Liver (tissue), 9 donors: ENCODE results near the gene KLF15. TPM values are rescaled to one million over a fixed set of nuclear protein-coding genes. Genes with fewer than 3 reads are reported as not detected.

Experiments
- DNase-seq: peaks from one replicate; pipeline ENCODE4 v3.0.0-alpha.2; 2017; ENCODE audit warnings: low spot score
- H3K27ac ChIP-seq, 2 donors: one replicate each; pipeline ENCODE4 v1.7.0; 2013; ENCODE audit warnings: inconsistent platforms in 2 of 2, low read length in 2 of 2, control low read depth in 1 of 2, low read depth in 1 of 2, mild to moderate bottlenecking in 1 of 2
- H3K27me3 ChIP-seq, 4 donors: one replicate each; pipeline versions ENCODE4 v1.6.1 to v1.7.0; 2013; ENCODE audit warnings: low read length in 3 of 4, inconsistent platforms in 1 of 4, mild to moderate bottlenecking in 1 of 4, moderate library complexity in 1 of 4; ENCODE audit not compliant: control insufficient read depth in 4 of 4, insufficient read depth in 4 of 4
- H3K36me3 ChIP-seq, 4 donors: one replicate each; pipeline versions ENCODE4 v1.6.1 to v1.7.0; 2013; ENCODE audit warnings: low read length in 3 of 4, mild to moderate bottlenecking in 3 of 4, low read depth in 1 of 4, moderate library complexity in 1 of 4; ENCODE audit not compliant: control insufficient read depth in 4 of 4, insufficient read depth in 3 of 4
- H3K4me1 ChIP-seq, 4 donors: one replicate each; pipeline versions ENCODE4 v1.6.1 to v1.7.0; 2013; ENCODE audit warnings: low read length in 3 of 4, mild to moderate bottlenecking in 3 of 4, moderate library complexity in 1 of 4; ENCODE audit not compliant: control insufficient read depth in 4 of 4, insufficient read depth in 4 of 4
- H3K4me3 ChIP-seq, 3 donors: one replicate each; pipeline versions ENCODE4 v1.6.1 to v1.7.0; 2013; ENCODE audit warnings: low read length in 3 of 3, control low read depth in 1 of 3, low read depth in 1 of 3, mild to moderate bottlenecking in 1 of 3
- H3K9ac ChIP-seq, 2 donors: one replicate each; pipeline ENCODE4 v1.7.0; 2013; ENCODE audit warnings: low read length in 2 of 2, mild to moderate bottlenecking in 2 of 2, moderate library complexity in 2 of 2, control low read depth in 1 of 2, low read depth in 1 of 2
- H3K9me3 ChIP-seq, 4 donors: one replicate each; pipeline versions ENCODE4 v1.6.1 to v1.7.0; 2013; ENCODE audit warnings: low read length in 3 of 4; ENCODE audit not compliant: control insufficient read depth in 4 of 4
- EGR1 ChIP-seq, 2 donors: IDR thresholded peaks; 2 replicates each; pipeline ENCODE4 v1.6.1; 2016 to 2018; ENCODE audit warnings: antibody characterized with exemption in 2 of 2, low read depth in 2 of 2
- HNF4A ChIP-seq, 2 donors: conservative IDR thresholded peaks; 2 replicates each; pipeline ENCODE4 v1.6.1; 2016; ENCODE audit warnings: antibody characterized with exemption in 2 of 2, mild to moderate bottlenecking in 2 of 2
- RAD21 ChIP-seq, 2 donors: IDR thresholded peaks; 2 replicates each; pipeline ENCODE4 v1.6.1; 2016; ENCODE audit warnings: antibody characterized with exemption in 2 of 2, mild to moderate bottlenecking in 2 of 2
- RXRA ChIP-seq, 2 donors: IDR thresholded peaks; 2 replicates each; pipeline ENCODE4 v1.6.1; 2017 to 2018; ENCODE audit warnings: antibody characterized with exemption in 2 of 2, mild to moderate bottlenecking in 1 of 2
- SP1 ChIP-seq: IDR thresholded peaks from 2 replicates; pipeline ENCODE4 v1.6.1; 2018; ENCODE audit warnings: antibody characterized with exemption, mild to moderate bottlenecking
- TAF1 ChIP-seq: conservative IDR thresholded peaks from 2 replicates; pipeline ENCODE4 v1.6.1; 2016; ENCODE audit warnings: antibody characterized with exemption, mild to moderate bottlenecking
- YY1 ChIP-seq: IDR thresholded peaks from 2 replicates; pipeline ENCODE4 v1.6.1; 2016; ENCODE audit warnings: antibody characterized with exemption, mild to moderate bottlenecking
- whole genome bisulfite sequencing: extraction: QIAGEN DNeasy Blood & Tissue Kit; methylation state at CpG from one replicate; pipeline ENCODE4 v1.1.7; 2013; 5-methylcytosine and 5-hydroxymethylcytosine counted together
- polyA plus RNA-seq, 2 donors: library from polyadenylated mRNA; stranded (reverse) in 1 of 2; unstranded in 1 of 2; fragments of 200-250 nt in 1 of 2; fragments of >200 nt in 1 of 2; fragmentation: Nextera tagmentation in 1 of 2; extraction: Ambion mirVana in 1 of 2; gene quantifications; one replicate each; pipeline versions ENCODE4 v1.2.1 to v1.2.3, GENCODE V29; 2013 to 2015
- total RNA-seq, 2 donors: library from RNA; depleted of rRNA; stranded (reverse); fragments of >200 nt; gene quantifications; one replicate each; pipeline ENCODE4 v1.2.3, GENCODE V29; 2014
- TF ChIP-seq, protein P1 (sequence below): IDR thresholded peaks from 2 replicates; pipeline ENCODE4 v1.6.1; 2016; ENCODE audit warnings: antibody characterized with exemption
- TF ChIP-seq, protein P2 (sequence below): fragments of 150-350 bp; IDR thresholded peaks from 2 replicates; pipeline ENCODE4 v1.5.1; 2017; ENCODE audit warnings: improper control_type of control experiment, low read depth, low read length; ENCODE audit not compliant: missing input control
- TF ChIP-seq, protein P3 (sequence below): IDR thresholded peaks from 2 replicates; pipeline ENCODE4 v1.6.1; 2016; ENCODE audit warnings: antibody characterized with exemption
- TF ChIP-seq, protein P4 (sequence below): IDR thresholded peaks from 2 replicates; pipeline ENCODE4 v1.6.1; 2016; ENCODE audit warnings: antibody characterized with exemption
- donor health status: healthy.
- donor health status: healthy.
- donor health status: healthy.
- donor health status: healthy.
- donor health status: healthy.

Gene KLF15
- total and polyA plus RNA-seq, 4 donors, result 21.4 to 103 (median 49.3) TPM

DNA sequence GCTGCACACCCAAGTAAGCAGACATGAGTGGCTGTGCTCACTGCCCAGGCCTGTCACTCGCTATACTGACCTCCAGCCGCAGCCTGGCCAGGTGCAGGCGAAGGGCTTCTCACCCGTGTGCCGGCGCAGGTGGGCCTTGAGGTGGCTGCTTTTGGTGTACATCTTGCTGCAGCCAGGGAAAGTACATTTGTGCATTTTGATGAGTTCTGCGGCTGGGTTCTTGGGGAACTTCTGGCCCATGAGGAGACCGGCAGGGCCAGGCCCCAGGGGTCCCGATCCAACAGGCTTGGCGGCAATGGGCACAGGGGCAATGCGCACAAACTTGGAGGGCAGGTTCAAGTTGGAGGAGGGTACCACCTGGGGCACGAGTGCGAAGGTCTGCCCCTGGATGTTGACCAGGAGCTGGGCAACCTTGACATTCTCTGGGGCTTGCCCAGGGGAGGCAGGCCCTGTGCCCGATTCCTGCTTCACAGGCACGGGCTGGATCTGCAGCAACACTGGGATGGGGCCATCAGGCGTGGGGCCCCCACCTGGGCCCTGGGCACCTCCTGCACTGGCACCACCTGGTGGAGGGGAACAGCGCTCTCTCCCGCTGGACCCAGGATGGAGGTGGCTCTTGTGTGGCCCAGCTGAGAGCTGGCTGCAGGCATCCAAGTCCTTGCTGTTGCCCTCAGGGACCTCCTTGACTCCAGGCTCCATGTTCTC is 5.3 kb downstream of the KLF15 start:
- H3K36me3 ChIP-seq, result peaks cover 0 to 12% (median 4%) of the 10 kb centered on the region in 4 donors

DNA sequence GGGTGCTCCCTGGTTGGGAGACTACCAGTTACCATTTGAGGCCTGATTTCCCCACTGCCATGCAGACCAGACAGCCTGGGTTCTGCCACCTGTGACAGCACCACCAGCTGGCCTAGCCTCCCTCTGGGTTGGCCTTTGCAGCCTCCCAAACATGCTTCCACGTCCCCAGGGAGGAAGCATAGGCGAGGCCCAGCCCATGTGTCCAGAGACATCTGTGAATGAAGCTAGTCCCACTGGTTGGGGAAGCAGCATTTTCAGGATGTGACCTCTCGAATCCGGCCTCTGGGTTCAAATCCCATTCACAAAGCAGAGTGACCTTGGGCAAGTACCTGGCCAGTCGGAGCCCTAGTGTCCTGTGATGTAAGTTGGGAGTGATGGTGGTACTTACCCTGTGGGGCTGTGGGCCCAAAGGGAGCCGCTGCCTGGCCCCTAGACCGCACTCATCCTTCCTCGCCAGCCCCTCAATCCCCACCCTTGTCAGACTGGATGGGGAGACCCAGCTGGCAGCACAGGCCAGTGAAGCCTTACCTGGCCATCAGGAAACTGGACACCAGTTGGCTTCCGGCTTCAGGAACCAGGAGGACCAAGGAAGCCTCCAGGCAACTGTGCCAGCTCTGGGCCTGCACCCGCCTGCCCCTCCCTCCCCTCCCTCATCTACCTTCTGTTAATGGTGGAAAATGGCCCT is 6.0 kb downstream of the KLF15 start:
- Histone ChIP-seq H3K4me3 (peak overlapping the region; percentile 44 to 87 (median 70)), H3K9ac (peak overlapping the region; percentile 56 to 61), H3K36me3 (peaks cover 1 to 13% (median 9%) of the 10 kb centered on the region in 4 donors), H3K27ac (peak overlapping the region; percentile 88 to 99), H3K27me3 (no peaks in the 10 kb centered on the region), H3K4me1 (peaks cover 14 to 86% (median 67%) of the 10 kb centered on the region in 4 donors), H3K9me3 (no peaks in the 10 kb centered on the region)
- TF ChIP-seq RXRA (IDR thresholded peaks at IDR 0.05) (no peak), YY1 (no peak), SP1 (no peak), TAF1 (no peak)
- DNase-seq, result no peak
- WGBS, result 45% methylated on average over 10 of the region's 10 CpGs

More for the DNA sequence above, 5.3 kb downstream of the KLF15 start:
- H3K4me1 ChIP-seq, result peaks cover 14 to 79% (median 60%) of the 10 kb centered on the region in 4 donors
- H3K9ac ChIP-seq, result peak overlapping the region; percentile 61 to 89
- TF ChIP-seq RXRA (IDR thresholded peaks at IDR 0.05) (no peak), HNF4A (conservative IDR thresholded peaks at IDR 0.05) (no peak), EGR1 (IDR thresholded peaks at IDR 0.05; ENCODE audit: low read depth in 2 of 2) (no peak), RAD21 (IDR thresholded peaks at IDR 0.05) (peak; percentile 30 to 52)
- TF ChIP-seq, protein P1, sequence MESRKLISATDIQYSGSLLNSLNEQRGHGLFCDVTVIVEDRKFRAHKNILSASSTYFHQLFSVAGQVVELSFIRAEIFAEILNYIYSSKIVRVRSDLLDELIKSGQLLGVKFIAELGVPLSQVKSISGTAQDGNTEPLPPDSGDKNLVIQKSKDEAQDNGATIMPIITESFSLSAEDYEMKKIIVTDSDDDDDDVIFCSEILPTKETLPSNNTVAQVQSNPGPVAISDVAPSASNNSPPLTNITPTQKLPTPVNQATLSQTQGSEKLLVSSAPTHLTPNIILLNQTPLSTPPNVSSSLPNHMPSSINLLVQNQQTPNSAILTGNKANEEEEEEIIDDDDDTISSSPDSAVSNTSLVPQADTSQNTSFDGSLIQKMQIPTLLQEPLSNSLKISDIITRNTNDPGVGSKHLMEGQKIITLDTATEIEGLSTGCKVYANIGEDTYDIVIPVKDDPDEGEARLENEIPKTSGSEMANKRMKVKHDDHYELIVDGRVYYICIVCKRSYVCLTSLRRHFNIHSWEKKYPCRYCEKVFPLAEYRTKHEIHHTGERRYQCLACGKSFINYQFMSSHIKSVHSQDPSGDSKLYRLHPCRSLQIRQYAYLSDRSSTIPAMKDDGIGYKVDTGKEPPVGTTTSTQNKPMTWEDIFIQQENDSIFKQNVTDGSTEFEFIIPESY, result no peak
- TF ChIP-seq, protein P2, sequence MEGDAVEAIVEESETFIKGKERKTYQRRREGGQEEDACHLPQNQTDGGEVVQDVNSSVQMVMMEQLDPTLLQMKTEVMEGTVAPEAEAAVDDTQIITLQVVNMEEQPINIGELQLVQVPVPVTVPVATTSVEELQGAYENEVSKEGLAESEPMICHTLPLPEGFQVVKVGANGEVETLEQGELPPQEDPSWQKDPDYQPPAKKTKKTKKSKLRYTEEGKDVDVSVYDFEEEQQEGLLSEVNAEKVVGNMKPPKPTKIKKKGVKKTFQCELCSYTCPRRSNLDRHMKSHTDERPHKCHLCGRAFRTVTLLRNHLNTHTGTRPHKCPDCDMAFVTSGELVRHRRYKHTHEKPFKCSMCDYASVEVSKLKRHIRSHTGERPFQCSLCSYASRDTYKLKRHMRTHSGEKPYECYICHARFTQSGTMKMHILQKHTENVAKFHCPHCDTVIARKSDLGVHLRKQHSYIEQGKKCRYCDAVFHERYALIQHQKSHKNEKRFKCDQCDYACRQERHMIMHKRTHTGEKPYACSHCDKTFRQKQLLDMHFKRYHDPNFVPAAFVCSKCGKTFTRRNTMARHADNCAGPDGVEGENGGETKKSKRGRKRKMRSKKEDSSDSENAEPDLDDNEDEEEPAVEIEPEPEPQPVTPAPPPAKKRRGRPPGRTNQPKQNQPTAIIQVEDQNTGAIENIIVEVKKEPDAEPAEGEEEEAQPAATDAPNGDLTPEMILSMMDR, result peak; percentile 12
- TF ChIP-seq, protein P3, sequence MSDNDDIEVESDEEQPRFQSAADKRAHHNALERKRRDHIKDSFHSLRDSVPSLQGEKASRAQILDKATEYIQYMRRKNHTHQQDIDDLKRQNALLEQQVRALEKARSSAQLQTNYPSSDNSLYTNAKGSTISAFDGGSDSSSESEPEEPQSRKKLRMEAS, result no peak
- TF ChIP-seq, protein P4, sequence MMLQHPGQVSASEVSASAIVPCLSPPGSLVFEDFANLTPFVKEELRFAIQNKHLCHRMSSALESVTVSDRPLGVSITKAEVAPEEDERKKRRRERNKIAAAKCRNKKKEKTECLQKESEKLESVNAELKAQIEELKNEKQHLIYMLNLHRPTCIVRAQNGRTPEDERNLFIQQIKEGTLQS, result no peak
- H3K27me3 ChIP-seq, result no peaks in the 10 kb centered on the region
- DNase-seq, result no peak
- peak overlapping the region; percentile 88 to 99 for H3K27ac ChIP-seq
- no peaks in the 10 kb centered on the region for H3K9me3 ChIP-seq
- WGBS, result 44% methylated on average over 18 of the region's 18 CpGs
- H3K4me3 ChIP-seq, result peak overlapping the region; percentile 44 to 87 (median 70)
